PFSK-1 (cell line): Measurements from ENCODE around the gene TMEM248.
A peak's percentile ranks its signal among the peaks of the same experiment; 100 is the strongest.

Experiments used
- FOXP2 ChIP-seq: optimal IDR thresholded peaks from 2 replicates; pipeline ENCODE3; 2011; ENCODE audit warnings: borderline replicate concordance, control low read depth, inconsistent platforms; ENCODE audit not compliant: insufficient read depth; ENCODE audit errors: extremely low read length, extremely low read depth
- POLR2AphosphoS5 ChIP-seq: IDR thresholded peaks from 2 replicates; pipeline ENCODE4 v1.6.1; 2012; ENCODE audit warnings: low read depth, mild to moderate bottlenecking, control low read depth, low read length, moderate library complexity
- REST ChIP-seq, 2 experiments: IDR thresholded peaks; 2 replicates each; pipeline versions ENCODE4 v1.6.1 to v1.8.0; 2011 to 2012; ENCODE audit warnings: low read depth in 2 of 2, low read length in 2 of 2, control low read depth in 1 of 2, inconsistent platforms in 1 of 2, mild to moderate bottlenecking in 1 of 2, moderate library complexity in 1 of 2; ENCODE audit not compliant: insufficient read depth in 1 of 2
- SIN3A ChIP-seq: IDR thresholded peaks from 2 replicates; pipeline ENCODE4 v1.6.1; 2012; ENCODE audit warnings: mild to moderate bottlenecking, low read length, moderate library complexity, borderline replicate concordance; ENCODE audit not compliant: insufficient read depth
- TAF1 ChIP-seq: IDR thresholded peaks from 2 replicates; pipeline ENCODE4 v1.6.1; 2012; ENCODE audit warnings: low read length, control low read depth, borderline replicate concordance; ENCODE audit not compliant: insufficient read depth

Gene TMEM248

DNA sequence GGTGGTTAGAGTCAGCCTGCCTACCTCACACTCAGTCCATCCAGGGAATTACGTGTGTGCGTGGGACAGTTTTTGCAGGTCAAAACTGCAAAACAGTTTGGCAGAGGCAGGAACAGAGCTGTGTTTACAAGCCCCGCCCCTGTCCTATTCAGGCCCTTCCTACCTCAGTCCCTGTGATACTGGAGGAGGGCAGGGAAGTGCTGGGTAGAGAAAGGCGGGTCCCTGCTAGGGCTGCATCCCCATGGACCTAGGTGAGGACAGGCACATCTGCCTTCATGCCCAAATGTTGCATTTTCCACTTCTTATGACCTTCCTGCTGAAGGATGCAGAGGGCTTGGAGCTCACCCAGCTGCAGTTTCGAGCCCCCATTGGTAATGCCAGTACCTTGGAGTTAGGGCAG, 49.3 kb downstream of the TMEM248 start:
- TF ChIP-seq FOXP2 (no peak), REST (IDR thresholded peaks at IDR 0.05; ENCODE audit: insufficient read depth in 1 of 2, low read depth in 2 of 2, low read length in 2 of 2) (no peak), TAF1 (no peak), SIN3A (no peak), POLR2AphosphoS5 (no peak)

DNA sequence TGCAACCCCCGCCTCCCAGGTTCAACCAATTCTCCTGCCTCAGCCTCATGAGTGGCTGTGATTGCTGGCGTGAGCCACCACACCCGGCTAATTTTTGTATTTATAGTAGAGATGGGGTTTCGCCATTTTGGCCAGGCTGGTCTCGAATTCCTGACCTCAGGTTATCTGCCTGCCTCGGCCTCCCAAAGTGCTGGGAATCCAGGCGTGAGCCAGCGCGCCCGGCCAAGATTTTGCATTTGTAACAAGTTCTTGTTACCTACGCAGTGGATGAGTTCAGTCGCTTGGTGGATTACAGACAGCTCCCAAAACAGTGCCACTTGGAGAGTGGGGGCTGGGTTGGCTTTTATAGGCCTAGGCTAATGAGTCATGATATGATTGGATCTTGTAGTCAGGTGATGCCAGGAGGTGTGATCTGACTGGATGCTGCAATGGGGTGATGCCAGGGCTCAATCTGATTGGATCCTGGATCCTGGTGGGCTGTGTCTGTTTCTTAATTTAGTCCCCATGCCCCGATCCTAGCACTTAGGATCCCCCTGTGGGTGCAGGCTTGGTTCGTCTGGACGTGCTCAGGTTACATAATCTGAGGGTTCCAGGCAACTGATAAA, 54.1 kb downstream of the TMEM248 start:
- TF ChIP-seq REST (IDR thresholded peaks at IDR 0.05; ENCODE audit: insufficient read depth in 1 of 2, low read depth in 2 of 2, low read length in 2 of 2) (no peak), SIN3A (no peak), POLR2AphosphoS5 (no peak), TAF1 (no peak)

DNA sequence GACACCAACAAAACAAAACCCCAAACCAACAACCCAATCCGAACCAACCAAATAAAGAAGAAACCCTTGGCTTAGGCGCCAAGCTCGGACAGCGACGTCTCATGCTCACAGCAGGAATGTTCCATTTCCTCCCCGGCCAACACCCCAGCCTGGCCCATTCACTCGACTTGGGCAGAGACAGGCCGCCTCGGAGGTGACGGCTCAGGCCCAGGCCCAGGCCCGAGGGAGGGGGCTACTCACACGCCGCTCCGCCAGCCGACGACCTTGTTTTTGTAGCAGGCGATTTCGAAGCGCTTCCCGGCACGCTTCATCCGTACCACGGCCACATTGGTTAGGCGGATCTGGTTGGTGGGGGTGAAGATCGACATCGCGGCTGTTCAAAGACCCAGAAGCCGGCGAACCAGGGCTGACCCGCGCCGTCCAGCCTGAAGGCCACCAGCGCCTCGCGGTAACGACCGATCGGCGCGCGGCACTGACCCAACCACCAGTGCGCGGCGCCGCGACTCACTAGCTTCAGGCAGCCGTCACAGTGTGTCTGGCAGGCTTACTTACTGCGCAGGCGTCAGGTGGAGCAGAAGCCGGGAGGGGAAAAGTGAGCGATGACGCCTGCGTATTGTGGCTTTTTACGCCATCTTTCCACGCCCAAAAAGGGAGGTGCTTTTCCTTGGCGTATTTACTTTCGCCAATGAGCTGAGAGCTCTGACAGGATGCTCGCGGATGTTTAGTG, 74.2 kb downstream of the TMEM248 start, which contains the start of gene SBDS:
SBDS (minus strand) TSS at position 537 of the 727 bp plus-strand sequence; CDS start at position 368, 169 bp downstream.
- TF ChIP-seq SIN3A (peak; percentile 53; the same call in 1 of the 2 replicates), TAF1 (peak; percentile 75; the same call in 1 of the 2 replicates), POLR2AphosphoS5 (peak; percentile 73)

DNA sequence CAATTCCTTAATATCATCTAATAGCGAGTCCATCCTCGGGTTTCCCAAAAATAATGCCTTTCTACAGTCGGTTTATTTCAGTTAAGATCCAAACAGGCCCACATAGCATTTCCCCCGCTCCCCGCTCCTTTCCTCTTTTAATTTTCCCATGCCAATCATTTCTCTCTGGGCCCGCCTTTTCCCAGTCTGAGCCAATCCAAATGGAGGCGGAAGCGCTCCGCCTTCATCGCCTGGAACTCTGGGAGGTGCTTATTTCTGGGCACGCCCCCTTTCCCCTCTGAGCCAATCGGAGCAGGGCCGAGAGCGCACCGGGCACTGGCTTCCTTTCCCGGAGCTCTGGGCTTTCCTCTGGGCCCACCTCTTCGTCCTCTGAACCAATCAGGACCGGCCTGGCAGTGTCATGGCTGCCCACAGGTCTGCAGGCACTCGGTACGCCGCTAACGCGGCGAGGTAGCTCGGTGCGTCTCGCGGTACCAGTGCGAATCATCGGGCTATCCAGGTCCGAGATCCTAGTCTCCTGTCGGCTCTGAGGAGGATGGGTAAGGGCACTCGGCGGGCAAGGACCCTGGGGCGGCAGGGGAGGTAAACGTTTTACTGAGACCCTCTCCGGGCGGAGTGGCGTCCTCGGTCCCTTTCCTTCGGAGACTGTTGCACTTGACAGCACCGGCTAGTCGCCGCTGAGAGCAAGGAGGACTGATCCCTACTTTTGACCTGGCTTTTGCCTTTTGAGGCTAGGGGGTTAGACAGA, 75.6 kb downstream of the TMEM248 start, which contains the start of gene TYW1:
TYW1 (plus strand) TSS at position 390 of the 748 bp plus-strand sequence; CDS start at position 536, 146 bp downstream.
- TF ChIP-seq POLR2AphosphoS5, result peak; percentile 64

- TF ChIP-seq POLR2AphosphoS5 (no peak), REST (IDR thresholded peaks at IDR 0.05; ENCODE audit: insufficient read depth in 1 of 2, low read depth in 2 of 2, low read length in 2 of 2) (no peak), FOXP2 (no peak), TAF1 (no peak), SIN3A (no peak)
Observed at GRCh38 chr7:67006965-67007364, 85.9 kb downstream of the TMEM248 start.
